GM19372 (cell line): ENCODE data around the gene COASY.

ENCODE experiments used
- ATAC-seq: cut with Tn5 transposase; IDR thresholded peaks from one replicate; pipeline ENCODE4 v1.9.1; 2021; ENCODE audit warnings: mild to moderate bottlenecking, low read depth, moderate library complexity; ENCODE audit not compliant: unreplicated experiment

Gene COASY

GRCh38 chr17:42571435-42572225, 9.7 kb downstream of the COASY start:
- ATAC-seq, result no peak

DNA sequence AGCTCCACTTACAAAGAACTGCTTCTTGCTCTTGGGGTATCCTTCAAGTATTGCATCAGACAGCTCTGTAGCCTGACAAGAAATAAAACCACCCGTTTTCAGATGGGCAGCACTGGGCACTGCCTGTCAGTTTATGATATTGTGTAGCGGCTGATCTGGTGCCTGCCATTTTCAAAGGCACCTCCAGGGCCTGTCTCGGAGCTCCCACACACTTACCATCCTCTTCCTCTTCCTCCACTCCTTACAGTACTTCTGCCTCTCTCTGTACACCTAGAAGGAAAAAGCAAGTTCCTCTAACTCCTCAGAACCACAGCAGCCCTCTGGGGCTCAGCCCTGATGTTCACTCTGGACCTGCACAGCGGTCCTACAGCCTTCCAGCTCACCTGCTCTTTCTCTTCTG, 11.1 kb downstream of the COASY start:
- ATAC-seq, result no peak

DNA sequence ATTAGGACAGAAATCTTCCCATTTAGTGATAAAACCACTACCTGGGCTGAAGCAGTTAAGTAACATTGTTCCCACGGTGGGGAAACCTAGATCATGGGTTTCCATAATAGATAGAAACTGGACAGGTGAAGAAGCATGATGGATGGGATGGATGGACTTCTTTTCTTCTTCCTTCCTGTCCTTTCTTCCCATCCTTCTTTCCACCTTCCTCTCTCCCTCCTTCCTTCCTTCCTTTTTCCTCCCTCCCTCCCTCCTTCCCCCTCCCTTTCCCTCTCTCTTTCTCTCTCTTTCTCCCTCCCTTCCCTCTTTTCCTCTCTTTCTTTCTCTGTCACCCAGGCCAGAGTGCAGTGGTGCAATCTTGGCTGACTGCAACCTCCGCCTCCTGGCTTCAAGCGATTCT, 12.5 kb downstream of the COASY start:
- no peak for ATAC-seq

GRCh38 chr17:42577140-42577531, 15.2 kb downstream of the COASY start:
- ATAC-seq, result no peak

DNA sequence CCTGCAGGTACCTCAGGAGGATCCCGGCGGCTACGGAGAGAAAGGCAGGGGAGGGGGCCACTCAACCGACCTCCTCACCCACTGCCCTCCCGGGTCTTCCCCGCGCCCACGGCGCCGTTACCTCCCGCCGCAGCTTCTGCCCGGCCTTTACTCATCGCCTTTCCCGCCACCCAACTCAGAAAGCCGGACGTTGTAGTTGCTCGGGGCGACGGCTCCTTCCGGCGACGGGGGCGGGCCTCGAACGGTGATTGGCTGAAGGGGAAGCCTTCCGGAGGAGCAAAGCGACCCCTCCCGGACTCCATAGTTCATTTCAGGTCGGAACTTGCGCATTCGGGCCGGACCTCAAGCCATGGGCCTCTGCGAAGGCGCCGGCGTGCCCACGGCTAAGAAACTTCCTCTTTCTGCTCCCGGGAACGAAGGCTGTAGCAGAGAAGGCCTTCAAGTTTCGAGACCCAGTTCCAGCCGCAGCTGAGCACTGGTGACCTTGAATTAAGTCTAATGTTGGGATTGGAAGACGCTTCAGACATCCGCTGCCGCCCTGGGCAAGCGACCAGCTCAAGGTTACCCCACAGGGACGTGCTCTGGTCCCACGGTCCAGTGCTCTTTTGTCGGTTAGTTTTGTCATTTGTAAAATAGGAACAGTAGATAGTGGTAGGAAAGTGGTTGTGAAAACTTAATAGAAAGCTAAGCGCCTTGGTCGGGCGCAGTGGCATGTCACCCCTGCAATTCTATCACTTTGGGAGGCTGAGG, 15.8 kb downstream of the COASY start, which contains the start of gene PSMC3IP:
Gene PSMC3IP (minus strand): TSS at position 198 of the 750 bp plus-strand sequence. CDS start 43 bp downstream, at position 155.
- ATAC-seq, result peak; percentile 63

DNA sequence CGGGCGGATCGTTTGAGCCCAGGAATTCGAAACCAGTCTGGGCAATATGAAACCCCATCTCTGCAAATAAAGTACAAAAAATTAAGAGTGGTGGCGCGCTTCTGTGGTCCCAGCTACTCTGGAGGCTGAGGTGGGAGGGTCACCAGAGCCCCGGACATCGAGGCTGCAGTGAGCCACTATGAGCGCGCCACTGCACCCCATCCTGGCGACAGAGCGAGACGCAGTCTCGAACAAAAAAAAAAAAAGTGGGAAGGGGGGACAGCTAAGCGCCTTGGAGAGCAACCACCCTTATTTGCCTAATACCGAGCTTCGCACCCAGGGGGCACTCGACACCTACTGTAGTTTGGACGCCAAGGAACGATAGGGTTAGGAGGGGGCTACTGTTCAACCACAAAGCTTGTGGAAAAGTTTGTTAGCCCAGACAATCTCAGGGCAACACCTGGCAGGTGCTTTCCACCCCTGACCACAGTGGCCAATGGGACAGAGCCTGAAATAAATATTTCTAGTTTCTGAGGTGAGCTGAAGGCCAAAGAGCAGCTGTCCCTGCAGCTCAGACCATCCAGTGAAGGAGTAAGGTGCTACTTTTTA, 16.4 kb downstream of the COASY start:
- ATAC-seq, result peak; percentile 59

DNA sequence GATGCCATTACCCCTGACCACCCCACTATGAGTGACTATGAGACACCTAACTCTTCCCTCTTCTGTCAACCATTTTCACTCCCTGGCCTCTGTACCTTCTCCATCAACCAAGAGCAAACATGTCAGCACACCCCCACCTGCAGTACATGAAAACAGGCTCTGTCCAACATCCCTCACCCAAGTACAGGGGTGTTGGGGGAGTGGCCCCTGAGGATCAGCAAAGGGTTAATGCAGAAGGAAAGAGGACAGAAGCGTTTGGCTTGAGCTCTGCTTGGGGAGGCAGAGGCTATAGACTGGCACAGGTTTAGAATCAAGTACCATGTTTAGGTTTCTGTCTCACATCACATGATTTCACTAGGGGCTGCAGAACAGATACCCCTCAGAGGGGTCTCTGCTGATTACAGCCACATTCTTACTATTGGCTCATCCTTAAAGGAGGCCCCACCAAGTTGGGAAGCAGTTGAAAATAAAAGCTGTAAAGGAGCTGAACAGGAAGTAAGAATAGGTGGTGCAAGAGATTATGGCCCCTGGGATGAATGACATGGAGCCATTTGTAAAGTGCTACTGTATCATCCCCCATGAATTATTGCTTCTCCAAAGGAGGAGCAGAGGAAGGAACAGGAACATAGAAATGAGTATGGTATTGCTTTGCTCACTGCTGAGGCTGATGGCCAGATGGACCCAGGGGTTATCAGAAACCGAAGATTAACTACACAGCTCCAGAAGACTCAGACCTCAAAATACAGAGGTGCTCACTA, 18.0 kb downstream of the COASY start:
- no peak for ATAC-seq

- no peak for ATAC-seq
Measured at GRCh38 chr17:42581744-42582270, 19.9 kb downstream of the COASY start.

GRCh38 chr17:42584880-42585279, 22.9 kb downstream of the COASY start:
- ATAC-seq, result no peak

DNA sequence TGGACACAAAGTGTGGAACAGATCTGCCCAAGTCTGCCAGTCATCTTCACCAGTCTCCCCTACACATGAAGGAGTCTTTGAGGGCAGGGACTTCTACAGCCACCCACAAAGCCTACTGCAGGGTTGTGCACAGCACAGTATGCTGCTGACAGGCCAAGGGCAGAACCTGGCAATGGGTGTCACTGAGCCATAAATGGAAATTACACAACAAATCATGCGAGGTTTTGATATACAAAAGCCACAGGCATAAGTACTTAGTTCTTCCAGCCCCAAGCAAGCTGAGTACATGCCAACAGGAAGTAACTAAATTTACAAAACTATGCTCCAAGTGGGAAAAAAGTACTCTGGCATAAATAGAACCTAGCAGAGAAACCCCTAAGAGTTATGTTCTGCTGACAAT, 23.4 kb downstream of the COASY start:
- no peak for ATAC-seq

- ATAC-seq, result no peak
Measured at GRCh38 chr17:42586514-42587230, 24.7 kb downstream of the COASY start.

- ATAC-seq, result no peak
Measured at GRCh38 chr17:42590886-42591285, 28.9 kb downstream of the COASY start.

DNA sequence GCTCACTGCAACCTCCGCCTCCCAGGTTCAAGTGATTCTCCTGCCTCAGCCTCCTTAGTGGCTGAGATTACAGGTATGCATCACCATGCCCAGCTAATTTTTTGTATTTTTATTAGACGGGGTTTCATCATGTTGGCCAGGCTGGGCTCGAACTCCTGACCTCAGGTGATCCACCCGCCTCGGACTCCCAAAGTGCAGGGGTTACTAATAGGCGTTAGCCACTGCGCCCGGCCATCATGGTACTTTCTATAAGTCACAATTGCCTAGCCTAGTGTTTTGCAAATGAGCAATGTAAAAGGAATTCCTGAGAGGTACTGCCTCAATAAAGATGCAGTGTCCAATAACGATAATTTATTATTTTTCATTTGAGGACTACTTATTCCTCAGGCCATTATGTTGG, 29.5 kb downstream of the COASY start:
- ATAC-seq, result no peak

- no peak for ATAC-seq
Measured at GRCh38 chr17:42596386-42596785, 34.4 kb downstream of the COASY start.

- ATAC-seq, result no peak
Measured at GRCh38 chr17:42598905-42599304, 37.0 kb downstream of the COASY start.

GRCh38 chr17:42603318-42603717, 41.4 kb downstream of the COASY start:
- no peak for ATAC-seq

DNA sequence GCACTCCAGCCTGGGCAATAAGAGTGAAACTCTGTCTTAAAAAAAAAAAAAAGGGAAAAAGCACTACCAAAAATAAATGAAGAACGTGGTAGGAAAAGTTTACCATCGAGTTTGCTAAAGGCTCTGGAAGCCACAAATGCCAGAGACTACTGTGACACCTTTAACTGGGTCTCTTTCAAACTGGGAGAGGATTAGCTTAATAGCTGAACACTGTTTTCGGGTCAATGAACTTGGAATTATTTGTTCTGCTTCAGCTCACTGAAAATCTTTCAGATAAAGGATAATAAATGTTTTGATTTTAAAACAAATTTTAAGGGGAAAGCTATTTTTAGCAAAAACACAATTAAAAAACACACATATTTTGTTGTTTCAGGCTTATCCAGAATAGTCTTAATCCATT, 45.8 kb downstream of the COASY start:
- ATAC-seq, result no peak

DNA sequence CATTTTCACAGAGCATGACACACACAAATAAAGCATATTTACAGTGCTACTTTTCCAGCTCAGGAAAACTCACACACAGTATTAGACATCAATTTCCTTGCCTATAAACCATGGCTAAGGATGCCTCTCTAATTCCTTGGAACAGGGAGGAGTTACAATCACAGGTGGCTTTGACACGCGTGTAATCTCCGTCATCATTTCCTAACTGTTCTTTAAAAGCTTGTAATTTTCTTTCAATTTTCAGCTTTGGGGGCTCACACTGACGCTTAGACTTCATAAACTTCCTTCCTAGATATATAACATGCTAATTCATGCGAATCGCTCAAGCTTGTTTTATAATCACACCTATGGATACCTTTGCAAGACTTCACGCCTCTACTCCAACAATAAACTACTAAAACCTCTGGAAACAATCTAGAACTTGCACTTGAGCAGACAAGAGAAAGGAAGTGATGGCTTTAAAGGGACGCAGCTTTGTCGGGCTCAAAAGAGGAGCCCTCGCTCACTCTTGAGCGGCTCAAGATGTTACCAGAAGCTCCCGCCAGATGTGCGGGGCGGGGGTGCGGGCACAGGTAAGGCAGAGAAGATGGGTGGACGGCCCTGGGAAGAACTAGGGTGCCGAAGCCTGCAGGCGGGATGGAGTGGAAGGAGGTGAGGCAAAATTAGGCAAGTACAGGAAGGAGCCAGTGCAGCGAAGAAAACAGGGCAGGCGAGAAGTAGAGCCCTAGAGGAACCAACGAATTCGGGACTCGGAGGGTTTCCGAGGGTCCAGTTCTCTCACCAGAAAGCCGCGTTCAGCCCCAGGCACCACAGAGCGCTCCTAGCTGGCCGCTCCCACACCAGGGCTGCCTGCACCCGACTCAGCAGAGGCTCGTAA, 46.6 kb downstream of the COASY start:
- peak; percentile 14 for ATAC-seq
